HG03460 (cell line): ENCODE data around the gene ATP2A2.

ENCODE experiments used
- ATAC-seq: cut with Tn5 transposase; IDR thresholded peaks from one replicate; pipeline ENCODE4 v1.9.1; 2021; ENCODE audit not compliant: unreplicated experiment

Gene ATP2A2

DNA sequence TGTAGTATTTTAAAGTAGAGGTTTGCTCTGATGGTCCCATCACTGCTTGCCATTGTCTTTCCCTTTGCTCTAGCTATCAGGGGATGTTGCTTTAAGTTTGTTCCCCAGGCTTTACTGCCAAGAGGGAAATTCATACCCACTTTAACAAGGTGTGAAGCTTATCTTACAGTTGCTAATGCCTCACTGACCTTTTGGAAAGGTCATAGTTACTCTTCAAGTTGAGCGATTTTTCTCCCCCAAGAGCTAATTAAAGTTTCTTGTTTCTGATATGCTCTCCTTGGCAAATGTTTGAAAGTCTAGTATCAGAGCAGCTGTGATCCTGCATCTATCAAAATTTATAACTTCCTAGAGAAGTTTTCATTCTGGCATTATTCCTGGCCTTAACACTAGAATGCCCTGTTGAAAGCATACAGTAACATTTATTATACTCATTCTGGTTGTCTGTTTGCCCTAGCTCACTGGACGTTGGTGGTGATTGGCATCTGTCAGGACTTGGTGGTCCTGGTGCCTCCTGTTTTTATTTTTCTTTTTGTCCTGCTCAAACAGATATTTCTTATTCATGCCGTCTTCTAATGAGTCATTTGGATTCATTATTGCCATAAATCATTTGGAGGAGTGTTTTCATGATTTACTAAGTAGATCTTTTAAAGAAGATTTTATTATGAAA is 8.1 kb downstream of the ATP2A2 start:
- no peak for ATAC-seq

DNA sequence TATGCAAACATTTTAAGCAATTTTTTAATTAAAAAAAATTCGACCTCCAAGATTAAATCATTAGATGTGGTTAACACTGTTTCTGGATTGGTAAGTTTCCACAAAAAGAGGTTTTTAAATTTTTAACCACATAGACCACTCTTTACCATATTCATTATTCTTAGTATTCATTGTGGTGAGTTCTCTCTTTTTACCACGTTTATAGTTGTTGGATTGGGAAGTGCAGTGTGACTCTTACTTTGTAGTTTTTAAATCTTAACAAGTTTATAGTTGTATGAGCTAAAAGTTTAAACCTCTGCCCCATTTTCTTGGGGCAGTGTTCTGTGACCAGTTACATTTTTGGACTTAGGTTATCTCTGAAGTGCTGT is 8.6 kb downstream of the ATP2A2 start:
- no peak for ATAC-seq

DNA sequence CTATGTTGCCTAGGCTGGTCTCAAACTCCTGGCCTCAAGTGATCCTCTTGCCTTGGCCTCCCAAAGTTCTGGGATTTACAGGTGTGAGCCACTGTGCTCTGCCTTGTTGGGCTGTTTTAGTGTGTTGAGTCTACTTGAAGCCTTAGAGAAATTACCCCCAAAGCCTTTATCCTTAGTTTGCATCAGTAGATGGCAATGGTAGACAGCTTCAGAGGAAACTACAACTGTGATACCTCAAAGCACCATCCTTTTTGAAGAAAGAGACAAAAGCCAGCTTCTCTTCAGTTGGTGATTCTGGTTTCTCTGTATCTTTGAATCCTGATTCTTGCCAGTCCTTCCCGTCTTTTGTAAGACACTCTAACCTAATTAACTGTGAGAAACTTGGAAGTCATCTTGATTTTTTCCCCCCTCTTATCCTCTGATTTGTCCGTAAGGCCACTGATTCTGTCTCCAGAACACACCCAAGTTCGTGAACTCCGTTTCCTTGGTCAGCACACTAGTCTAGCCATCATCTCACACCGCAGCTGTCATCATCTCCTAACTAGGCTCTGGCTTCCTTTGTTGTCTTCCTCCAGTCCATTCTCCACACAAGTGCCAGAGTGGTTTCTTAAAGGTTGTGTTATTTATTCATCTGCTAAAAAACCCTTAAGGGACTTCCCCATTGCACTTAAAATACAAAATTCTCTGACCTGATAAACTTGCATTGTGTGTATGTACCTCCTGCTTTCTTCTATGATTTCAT is 20.2 kb downstream of the ATP2A2 start:
- ATAC-seq, result no peak

DNA sequence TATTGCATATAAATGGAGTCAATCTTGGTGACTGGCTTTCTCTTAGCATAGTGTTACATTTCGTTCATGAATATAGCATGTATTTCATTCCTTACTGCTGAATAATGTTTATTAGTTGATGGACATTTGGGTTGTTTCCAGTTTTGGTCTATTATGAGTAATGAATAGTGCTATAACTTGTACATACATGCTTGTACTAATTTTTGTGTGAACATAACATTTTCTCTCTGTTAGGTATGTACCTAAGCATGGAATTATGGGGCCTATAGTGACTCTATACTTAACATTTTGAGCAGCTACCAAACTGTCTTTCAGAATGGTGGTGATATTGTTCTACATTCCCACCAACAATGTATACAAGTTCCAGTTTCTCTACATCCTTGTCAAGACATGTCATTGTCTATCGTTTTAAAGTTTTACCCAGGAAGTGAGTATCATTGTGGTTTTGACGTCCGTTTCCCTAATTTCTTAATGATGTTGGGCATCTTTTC is 23.1 kb downstream of the ATP2A2 start:
- ATAC-seq, result no peak

DNA sequence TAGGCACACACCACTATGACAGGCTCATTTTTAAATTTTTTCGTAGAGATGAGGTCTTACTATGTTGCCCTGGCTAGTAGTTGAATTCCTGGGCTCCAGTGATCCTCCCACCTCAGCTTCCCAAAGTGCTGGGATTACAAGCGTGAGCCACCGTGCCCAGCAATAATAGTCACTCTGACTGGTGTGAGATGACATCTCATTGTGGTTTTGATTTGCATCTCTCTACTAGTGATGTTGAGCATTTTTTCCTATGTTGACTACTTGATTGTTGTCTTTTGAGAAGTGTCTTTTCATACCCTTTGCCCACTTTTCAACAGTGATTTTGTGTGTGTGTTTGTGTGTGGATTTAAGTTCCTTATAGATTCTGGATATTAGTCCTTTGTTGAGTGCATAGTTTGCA is 26.3 kb downstream of the ATP2A2 start:
- no peak for ATAC-seq

DNA sequence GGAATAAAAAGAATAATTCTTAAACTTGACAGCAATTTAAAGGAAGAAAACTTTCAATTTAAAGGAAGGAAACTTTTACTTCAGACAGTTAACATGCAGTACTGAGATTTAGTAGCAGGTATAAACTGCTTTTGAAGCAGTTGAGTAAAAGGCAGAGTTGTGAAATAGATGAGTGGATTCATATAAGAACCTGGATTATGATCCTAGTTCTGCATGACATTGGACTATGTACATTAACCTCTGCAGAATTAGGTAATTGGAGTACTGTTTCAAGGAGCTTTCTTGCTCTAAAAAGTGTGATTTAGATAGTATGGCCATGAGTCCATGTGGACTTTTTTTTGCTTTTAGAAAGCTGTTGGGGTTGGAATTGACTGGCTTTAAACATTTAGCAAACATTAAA is 29.7 kb downstream of the ATP2A2 start:
- no peak for ATAC-seq

DNA sequence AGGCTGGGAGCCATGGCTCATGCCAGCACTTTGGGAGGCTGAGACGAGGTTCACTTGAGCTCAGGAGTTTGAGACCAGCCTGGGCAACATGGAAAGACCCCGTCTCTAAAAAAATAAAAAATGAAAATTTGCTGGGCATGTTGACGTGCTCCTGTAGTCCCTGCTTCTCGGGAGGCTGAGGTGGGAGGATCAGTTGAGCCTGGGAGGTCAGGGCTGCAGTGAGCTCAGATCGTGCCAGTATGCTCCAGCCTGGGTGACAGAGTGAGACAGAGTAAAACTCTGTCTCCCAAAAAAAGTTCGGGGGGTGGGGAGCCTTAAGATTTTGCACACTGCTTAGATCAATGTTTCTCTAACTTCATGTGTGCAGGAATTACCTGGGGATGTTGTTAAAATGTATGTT is 30.9 kb downstream of the ATP2A2 start:
- no peak for ATAC-seq

DNA sequence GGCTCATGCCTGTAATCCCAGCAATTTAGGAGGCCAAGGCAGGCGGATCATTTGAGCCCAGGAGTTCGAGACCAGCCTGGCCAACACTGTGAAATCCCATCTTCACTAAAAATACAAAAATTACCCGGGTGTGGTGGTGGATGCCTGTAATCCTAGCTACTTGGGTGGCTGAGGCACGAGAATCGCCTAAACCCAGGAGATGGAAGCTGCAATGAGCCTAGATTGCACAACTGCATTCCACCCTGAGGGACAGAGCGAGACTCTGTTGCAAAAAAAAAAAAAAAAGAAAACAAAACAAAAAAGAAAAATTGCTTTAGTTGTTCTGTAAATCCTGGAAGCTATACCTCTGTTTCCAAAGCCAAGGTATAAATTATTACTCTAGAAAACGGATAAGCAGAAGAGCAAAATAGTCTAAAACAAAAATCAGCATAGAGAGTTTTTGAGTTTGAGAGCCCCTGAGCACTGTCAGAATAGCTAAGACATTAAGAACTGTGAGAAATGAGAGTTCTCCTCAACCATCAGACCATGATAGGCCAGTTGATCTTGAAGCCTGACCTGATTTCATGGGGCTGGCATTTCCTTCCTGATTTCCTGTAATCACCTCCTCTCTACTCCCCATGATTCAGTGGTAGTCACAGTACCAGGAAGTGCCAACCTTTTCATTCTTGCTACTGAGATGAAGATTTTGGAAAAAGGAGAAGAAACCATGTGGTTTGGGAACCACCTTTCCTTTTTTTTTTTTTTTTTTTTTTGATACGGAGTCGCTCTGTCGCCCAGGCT is 31.7 kb downstream of the ATP2A2 start:
- no peak for ATAC-seq

DNA sequence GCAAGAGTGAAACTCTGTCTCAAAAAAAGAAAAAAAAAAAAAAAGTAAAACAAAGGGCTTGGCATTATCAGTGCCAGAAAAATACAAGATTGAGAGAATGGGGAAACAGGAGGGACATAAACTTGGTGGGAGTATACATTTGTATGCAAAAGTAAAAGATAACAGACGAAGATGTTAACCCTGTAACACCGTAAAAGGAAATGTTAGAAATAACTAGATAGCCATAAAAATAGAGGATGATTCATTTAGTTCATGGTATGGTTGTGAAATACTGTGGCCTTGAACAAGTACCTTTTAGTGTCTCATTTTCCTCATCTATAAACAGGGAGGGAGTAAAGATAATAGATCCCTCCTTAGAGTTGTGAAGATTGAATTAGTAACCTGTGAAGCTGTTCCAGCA is 33.3 kb downstream of the ATP2A2 start:
- ATAC-seq, result no peak

DNA sequence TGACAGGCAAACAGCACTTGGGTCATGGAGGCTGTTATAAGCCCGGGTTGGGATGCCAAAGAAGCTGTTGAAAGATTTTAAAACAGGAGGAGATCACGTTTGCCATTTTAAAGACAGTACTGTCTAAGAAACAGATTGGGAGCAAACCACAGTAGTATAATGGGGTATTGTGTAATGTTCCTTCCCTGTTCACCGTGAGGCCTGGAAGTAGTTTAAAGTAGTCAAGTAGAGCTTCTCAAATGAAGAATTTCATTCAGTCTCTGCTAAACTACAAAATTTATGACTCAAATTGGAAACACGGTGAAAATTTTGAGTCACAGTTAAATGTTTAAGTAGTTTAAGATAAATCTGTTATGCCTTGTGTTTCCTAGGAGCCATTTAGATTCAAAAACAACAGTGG is 35.8 kb downstream of the ATP2A2 start:
- no peak for ATAC-seq

DNA sequence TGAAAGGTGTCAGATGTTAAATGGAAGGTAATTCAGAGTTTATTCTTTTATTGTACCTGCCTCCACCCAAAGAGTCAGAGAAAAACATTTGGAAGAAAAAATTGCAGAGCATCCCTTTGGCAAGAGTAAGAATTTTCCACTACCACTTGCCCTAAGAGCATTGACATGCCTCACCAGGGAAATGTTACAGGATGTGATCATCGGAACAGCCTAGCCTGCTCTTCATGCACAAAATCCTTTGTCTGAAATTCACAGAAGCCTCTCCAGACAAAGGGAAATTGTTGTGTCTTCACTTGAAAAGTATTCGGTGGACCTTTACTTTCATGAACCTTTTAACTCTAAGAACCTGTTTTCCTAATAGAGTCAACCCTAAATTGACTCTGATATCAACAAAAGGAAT is 36.9 kb downstream of the ATP2A2 start:
- no peak for ATAC-seq

DNA sequence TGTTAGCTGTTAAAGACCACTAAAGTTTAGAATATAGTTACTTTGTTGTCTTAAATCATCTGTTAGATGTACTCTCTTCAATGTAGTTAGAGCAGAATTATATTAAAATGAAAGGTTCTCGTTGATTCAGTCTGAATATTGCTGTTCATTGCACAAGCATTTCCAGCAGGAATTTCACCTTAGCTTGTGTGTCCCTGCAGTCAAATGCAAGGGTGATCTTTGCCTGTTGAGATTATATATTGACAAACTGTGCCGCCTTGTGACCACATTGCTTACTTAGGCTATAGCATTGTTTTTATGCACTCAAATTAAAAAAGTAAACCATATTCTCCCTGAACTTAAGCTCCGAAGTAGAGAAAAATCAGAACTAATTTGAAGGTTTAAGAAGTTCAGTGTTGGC is 39.5 kb downstream of the ATP2A2 start:
- ATAC-seq, result no peak

DNA sequence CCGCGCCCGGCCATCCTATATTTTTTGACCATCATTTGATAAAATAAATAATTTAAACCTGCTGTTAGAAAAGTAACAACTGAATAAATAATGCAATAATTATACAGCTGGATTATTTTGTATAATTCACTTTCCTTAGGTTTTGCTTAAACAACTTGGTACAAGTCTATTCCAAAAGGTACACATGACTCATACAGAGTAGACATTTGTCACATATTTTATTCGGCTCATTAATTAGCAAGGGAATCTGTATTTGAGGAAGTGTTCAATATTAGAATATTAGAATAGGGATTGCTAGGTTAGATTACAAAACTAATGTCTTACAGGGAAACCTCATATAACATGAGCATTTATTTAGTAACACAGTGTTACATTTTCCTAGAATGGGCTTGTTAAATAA is 48.7 kb downstream of the ATP2A2 start:
- ATAC-seq, result no peak

DNA sequence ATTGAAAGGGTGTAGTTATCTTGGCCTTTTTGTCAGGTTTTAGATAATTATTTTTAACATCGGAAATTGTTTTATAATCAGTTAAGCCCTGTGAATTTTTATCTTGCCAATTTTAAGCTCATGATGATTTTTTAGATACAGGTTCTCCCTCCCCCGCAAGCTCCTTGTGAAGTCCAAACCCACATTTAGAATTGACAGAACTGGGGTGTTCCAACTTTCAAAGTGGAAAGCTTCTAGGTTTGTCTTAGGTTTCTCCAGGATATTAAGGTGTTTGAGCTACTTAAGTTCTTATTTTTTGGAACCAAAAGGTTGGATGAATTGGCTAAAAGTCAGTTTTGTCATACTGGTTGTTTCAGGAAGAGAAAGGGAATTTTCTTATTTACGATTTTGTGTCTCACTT is 49.1 kb downstream of the ATP2A2 start:
- no peak for ATAC-seq

DNA sequence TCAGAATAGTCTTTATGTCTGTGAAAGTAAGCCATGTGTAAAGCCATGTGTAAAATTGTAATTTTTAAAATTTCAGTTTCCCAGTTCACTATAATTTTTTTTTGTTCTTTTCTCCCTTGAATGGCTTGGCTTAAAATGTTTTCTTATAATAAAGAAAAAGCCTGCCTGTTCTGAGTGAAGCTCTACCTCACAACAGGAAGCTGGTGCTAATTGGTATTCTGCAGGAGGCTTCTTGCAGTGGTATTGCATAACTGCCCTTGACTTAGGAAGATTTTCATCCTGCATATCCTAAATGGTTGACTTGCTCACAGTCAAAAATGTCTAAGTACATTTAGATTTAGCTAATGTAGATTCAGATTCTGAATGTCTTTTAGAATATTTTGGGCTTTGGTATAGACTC is 49.5 kb downstream of the ATP2A2 start:
- no peak for ATAC-seq

DNA sequence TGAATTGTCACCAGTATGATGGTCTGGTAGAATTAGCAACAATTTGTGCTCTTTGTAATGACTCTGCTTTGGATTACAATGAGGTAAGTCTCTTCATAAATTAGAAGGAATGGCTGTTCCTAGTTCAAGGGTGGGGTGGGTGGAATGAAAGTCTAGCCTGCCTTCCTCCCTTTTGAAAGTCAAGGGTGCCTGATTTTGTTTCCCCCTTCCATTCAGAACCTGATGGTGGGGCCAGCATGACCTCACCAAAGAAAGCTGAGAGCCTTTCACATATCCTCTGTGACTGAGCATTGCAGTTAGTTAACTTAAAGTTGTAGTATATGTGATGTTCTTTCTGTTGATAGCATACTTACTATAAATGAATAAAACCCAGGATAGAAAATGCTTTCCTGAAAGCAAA is 52.2 kb downstream of the ATP2A2 start:
- ATAC-seq, result no peak

DNA sequence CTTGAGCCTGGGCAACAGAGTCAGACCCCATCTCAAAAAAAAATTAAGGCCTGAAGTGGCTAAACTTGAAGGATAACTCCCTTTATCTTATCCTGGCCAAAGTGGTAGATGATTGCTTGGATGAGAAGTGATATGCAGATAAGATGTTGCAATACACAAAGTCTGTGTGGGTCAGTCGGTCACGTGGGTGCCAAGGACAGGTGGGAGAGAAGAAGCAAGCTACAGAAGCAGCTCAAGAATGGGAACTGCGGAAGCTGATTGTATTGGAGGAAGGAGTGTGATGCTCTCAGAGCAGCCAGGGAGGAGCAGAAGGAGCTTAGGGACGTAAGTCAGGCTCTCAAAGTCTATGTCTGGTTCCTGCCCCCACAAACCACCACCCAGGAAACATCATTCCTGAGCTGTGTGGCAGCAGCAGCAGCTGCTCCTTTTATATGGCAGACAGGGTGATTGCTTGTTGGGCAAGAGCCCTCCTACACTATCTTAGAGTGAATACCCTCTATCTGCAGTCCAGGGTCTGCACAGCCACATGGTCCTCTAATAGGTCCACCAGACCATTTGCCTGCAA is 54.5 kb downstream of the ATP2A2 start:
- no peak for ATAC-seq

DNA sequence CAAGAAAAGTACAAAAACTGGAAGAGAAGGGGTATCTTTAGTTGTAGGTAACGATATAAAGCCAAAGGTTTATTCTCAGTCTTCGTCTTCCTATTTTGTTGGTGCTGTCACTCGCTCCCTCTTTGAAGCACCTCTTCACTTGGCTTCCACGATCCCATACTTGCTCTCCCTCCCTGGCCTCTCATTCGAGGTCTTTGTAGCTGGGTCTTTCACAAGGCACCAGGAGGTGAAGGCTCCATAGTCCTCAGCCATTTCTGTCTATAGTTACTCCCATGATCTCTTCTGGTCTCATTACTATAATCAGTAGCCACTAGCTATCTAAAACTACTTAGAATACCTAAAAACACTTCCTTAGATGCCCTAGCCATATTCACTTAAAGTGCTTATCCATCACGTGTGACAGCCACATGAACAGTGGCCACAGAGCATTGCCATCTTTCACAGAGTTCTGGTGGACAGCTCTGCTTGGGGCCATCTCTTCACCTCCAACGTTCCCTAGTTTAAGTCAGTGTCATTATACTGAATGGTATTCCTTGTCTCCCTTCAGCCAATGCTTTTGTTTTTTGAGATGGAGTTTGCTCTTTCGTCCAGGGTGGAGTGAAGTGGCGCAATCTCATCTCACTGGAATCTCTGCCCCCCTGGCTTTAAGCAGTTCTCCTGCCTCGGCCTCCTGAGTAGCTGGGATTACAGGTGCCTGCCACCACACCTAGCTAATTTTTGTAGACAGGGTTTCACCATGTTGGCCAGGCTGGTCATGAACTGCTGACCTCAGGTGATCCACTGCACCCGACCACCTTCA is 57.1 kb downstream of the ATP2A2 start:
- no peak for ATAC-seq

DNA sequence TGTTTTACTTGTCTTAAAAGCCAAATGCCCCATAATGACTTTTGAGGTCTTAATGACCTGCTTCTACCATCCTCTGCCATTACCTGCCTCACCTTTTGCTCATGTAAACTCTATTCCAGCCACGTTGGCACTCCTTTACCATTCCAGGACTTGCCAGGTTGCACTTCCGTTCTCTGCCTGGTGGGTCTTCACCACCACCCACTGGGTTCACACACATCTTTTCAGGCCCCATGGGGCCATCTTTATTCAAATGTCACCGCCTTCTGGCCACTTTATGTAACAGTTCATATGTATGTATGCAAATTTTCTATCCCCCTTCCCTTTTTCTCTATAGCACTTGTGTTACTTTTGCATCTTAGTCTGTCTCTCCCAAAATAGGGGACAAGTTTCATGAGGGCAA is 57.7 kb downstream of the ATP2A2 start:
- ATAC-seq, result no peak

DNA sequence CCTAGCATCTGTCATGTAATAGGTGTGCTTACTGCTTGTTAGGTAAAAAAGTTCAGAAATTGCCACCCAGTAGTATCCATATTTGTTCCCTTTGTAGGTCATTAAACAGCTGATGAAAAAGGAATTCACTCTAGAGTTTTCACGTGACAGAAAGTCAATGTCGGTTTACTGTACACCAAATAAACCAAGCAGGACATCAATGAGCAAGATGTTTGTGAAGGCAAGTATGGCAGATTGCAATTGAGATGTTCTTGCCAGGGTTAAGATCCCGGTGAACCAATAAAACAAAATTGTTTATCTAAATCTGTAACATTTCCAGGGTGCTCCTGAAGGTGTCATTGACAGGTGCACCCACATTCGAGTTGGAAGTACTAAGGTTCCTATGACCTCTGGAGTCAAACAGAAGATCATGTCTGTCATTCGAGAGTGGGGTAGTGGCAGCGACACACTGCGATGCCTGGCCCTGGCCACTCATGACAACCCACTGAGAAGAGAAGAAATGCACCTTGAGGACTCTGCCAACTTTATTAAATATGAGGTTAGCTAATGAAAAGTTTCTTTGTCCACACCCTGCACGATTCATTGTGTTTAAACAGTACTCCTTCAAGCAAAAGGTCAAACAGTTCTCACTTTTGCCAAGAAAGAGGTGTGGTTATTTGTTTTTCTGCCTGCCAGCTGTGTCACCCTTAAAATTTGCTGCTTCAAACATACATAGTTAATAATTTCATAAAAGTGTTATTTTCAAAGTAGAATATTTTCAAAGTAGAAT is 58.3 kb downstream of the ATP2A2 start:
- ATAC-seq, result no peak
